SK-N-SH (cell line): ENCODE results near the gene NCAPH2. TPM values are rescaled to one million over a fixed set of nuclear protein-coding genes. Genes with fewer than 3 reads are reported as not detected.

ENCODE experiments used
- CTCF ChIA-PET: fragments of 300-600, 350-600 bp; formaldehyde crosslinking; extraction: SDS; loops from one replicate; lab custom pipeline; 2021; lab: Yijun Ruan, JAX
- POLR2A ChIA-PET: fragments of 350-600 bp; sonication (Branson Sonifier 250); formaldehyde crosslinking; extraction: SDS; loops from one replicate; lab custom pipeline; 2020; ENCODE audit warnings: antibody characterized with exemption, inconsistent platforms; lab: Yijun Ruan, JAX
- DNase-seq: peaks from one replicate; pipeline ENCODE4 v3.0.0; 2012
- H2AFZ ChIP-seq: fragments of 200-600 bp; sonication (generic); 2 replicates; pipeline ENCODE4 v1.8.1; 2016; ENCODE audit warnings: antibody characterized with exemption, mild to moderate bottlenecking, low read depth
- H3F3A ChIP-seq: fragments of 200-600 bp; sonication (generic); replicated peaks from 2 replicates; pipeline ENCODE3; 2016; ENCODE audit warnings: antibody characterized with exemption, mild to moderate bottlenecking; ENCODE audit not compliant: insufficient read depth
- H3K27ac ChIP-seq, 2 experiments: fragments of 200-500 bp in 1 of 2; fragments of 200-600 bp in 1 of 2; sonication (Bioruptor generic) in 1 of 2; sonication (generic), shearing (Covaris generic) in 1 of 2; 2 replicates each; pipeline versions ENCODE4 v1.5.1 to v1.6.1; 2014 to 2016; ENCODE audit warnings: low read depth in 2 of 2, inconsistent platforms in 1 of 2, low read length in 1 of 2, mild to moderate bottlenecking in 1 of 2, mixed read lengths in 1 of 2
- H3K27me3 ChIP-seq: fragments of 200-600 bp; sonication (generic), shearing (Covaris generic); 2 replicates; pipeline ENCODE4 v1.6.1; 2016; ENCODE audit warnings: mixed run types; ENCODE audit not compliant: insufficient read depth
- H3K36me3 ChIP-seq, 2 experiments: fragments of 200-500 bp in 1 of 2; fragments of 200-600 bp in 1 of 2; sonication (Bioruptor generic) in 1 of 2; sonication (generic) in 1 of 2; replicated peaks in 1 of 2; 2 replicates each; pipeline versions ENCODE3 to v1.5.1; 2014 to 2016; ENCODE audit warnings: low read length in 1 of 2, mild to moderate bottlenecking in 1 of 2; ENCODE audit not compliant: insufficient read depth in 2 of 2, control insufficient read depth in 1 of 2
- H3K4me1 ChIP-seq, 2 experiments: fragments of 200-500 bp in 1 of 2; fragments of 200-600 bp in 1 of 2; sonication (Bioruptor generic) in 1 of 2; sonication (generic), shearing (Covaris generic) in 1 of 2; 2 replicates each; pipeline versions ENCODE4 v1.5.1 to v1.6.1; 2014 to 2016; ENCODE audit warnings: low read depth in 1 of 2, low read length in 1 of 2, mixed run types in 1 of 2; ENCODE audit not compliant: insufficient read depth in 2 of 2, control insufficient read depth in 1 of 2
- H3K4me2 ChIP-seq: fragments of 200-600 bp; sonication (generic), shearing (Covaris generic); 2 replicates; pipeline ENCODE4 v1.6.1; 2017; ENCODE audit warnings: mixed run types
- H3K4me3 ChIP-seq, 2 experiments: fragments of 200-500 bp in 1 of 2; fragments of 200-600 bp in 1 of 2; sonication (Bioruptor generic) in 1 of 2; sonication (generic), shearing (Covaris generic) in 1 of 2; 2 replicates each; pipeline versions ENCODE4 v1.5.1 to v1.8.1; 2014 to 2016; ENCODE audit warnings: low read depth in 2 of 2, inconsistent platforms in 1 of 2, low read length in 1 of 2, mild to moderate bottlenecking in 1 of 2, mixed read lengths in 1 of 2, moderate library complexity in 1 of 2
- H3K79me2 ChIP-seq: fragments of 200-600 bp; sonication (generic); 2 replicates; pipeline ENCODE4 v1.8.1; 2017; ENCODE audit warnings: mild to moderate bottlenecking; ENCODE audit not compliant: insufficient read depth
- H3K9ac ChIP-seq: fragments of 200-600 bp; sonication (generic); 2 replicates; pipeline ENCODE4 v1.6.1; 2017; ENCODE audit warnings: mixed run types
- H3K9me2 ChIP-seq: fragments of 200-600 bp; sonication (generic); 2 replicates; pipeline ENCODE4 v1.6.1; 2017; ENCODE audit warnings: mixed run types
- H3K9me3 ChIP-seq: fragments of 200-600 bp; sonication (generic); 2 replicates; pipeline ENCODE4 v1.6.1; 2017; ENCODE audit warnings: mixed run types, mild to moderate bottlenecking, moderate library complexity
- H4K20me1 ChIP-seq: fragments of 200-600 bp; sonication (generic); 2 replicates; pipeline ENCODE4 v1.6.1; 2017; ENCODE audit warnings: mild to moderate bottlenecking, mixed run types; ENCODE audit not compliant: insufficient read depth
- CTCF ChIP-seq: fragments of 200-600 bp; sonication (generic); IDR thresholded peaks from 2 replicates; pipeline ENCODE4 v1.6.1; 2017; ENCODE audit warnings: antibody characterized with exemption, mild to moderate bottlenecking, moderate library complexity
- EZH2phosphoT487 ChIP-seq: fragments of 200-600 bp; sonication (generic); IDR thresholded peaks from 2 replicates; pipeline ENCODE4 v1.6.1; 2017; ENCODE audit warnings: low read depth, mixed run types, mild to moderate bottlenecking, antibody characterized with exemption, moderate library complexity, borderline replicate concordance
- FOXM1 ChIP-seq: IDR thresholded peaks from 2 replicates; pipeline ENCODE4 v1.4.0; 2012; ENCODE audit warnings: low read depth, mild to moderate bottlenecking
- GABPA ChIP-seq: IDR thresholded peaks from 2 replicates; pipeline ENCODE4 v1.4.0; 2012; ENCODE audit warnings: low read depth, mild to moderate bottlenecking
- GATA2 ChIP-seq: sonication (generic); formaldehyde crosslinking; IDR thresholded peaks from 2 replicates; pipeline ENCODE4 v1.5.0; 2020; ENCODE audit warnings: mild to moderate bottlenecking, missing genetic modification reagents
- JUND ChIP-seq: IDR thresholded peaks from 2 replicates; pipeline ENCODE4 v1.4.0; 2012
- NFIC ChIP-seq: IDR thresholded peaks from 2 replicates; pipeline ENCODE4 v1.4.0; 2012; ENCODE audit warnings: borderline replicate concordance
- NRF1 ChIP-seq: IDR thresholded peaks from 2 replicates; pipeline ENCODE4 v1.6.1; 2012; ENCODE audit warnings: low read depth, mild to moderate bottlenecking, low read length
- POLR2AphosphoS5 ChIP-seq: IDR thresholded peaks from 2 replicates; pipeline ENCODE4 v1.6.1; 2012; ENCODE audit warnings: low read depth, low read length
- RCOR1 ChIP-seq: fragments of 150-350 bp; IDR thresholded peaks from 2 replicates; pipeline ENCODE4 v1.6.1; 2017; ENCODE audit warnings: antibody characterized with exemption, low read length
- RXRA ChIP-seq: IDR thresholded peaks from 2 replicates; pipeline ENCODE4 v1.4.0; 2012; ENCODE audit warnings: low read depth, mild to moderate bottlenecking, borderline replicate concordance
- SIN3A ChIP-seq: IDR thresholded peaks from 2 replicates; pipeline ENCODE4 v1.6.1; 2012; ENCODE audit warnings: low read depth, mild to moderate bottlenecking, low read length, moderate library complexity, borderline replicate concordance
- SMC3 ChIP-seq: IDR thresholded peaks from 2 replicates; pipeline ENCODE4 v1.6.1; 2012; ENCODE audit warnings: low read depth, low read length, improper control_type of control experiment
- TAF1 ChIP-seq: IDR thresholded peaks from 2 replicates; pipeline ENCODE4 v1.6.1; 2012; ENCODE audit warnings: low read depth, mild to moderate bottlenecking, low read length, moderate library complexity, borderline replicate concordance
- TEAD4 ChIP-seq: IDR thresholded peaks from 2 replicates; pipeline ENCODE4 v1.4.0; 2012; ENCODE audit warnings: mild to moderate bottlenecking, borderline replicate concordance; ENCODE audit not compliant: insufficient read depth
- YY1 ChIP-seq: IDR thresholded peaks from 2 replicates; pipeline ENCODE4 v1.4.0; 2012; ENCODE audit warnings: low read depth, mild to moderate bottlenecking
- WGBS: methylation state at CpG from one replicate; pipeline ENCODE4 v1.1.6; 2017; ENCODE audit warnings: low lambda C conversion rate; 5-methylcytosine and 5-hydroxymethylcytosine counted together
- polyA plus RNA-seq, 3 experiments: library from polyadenylated mRNA; depleted of rRNA; stranded (reverse); fragments of >200 nt; gene quantifications; 2 replicates each; pipeline ENCODE4 v1.2.3, GENCODE V29; 2012
- TF ChIP-seq, protein P1 (sequence below): IDR thresholded peaks from 2 replicates; pipeline ENCODE4 v1.4.0; 2012; ENCODE audit warnings: low read depth
- TF ChIP-seq, protein P2 (sequence below): fragments of 150-350 bp; IDR thresholded peaks from 2 replicates; pipeline ENCODE4 v1.6.1; 2017; ENCODE audit warnings: antibody characterized with exemption, low read length, low read depth, borderline replicate concordance
- TF ChIP-seq, protein P3 (sequence below): IDR thresholded peaks from 2 replicates; pipeline ENCODE4; 2012
- TF ChIP-seq, protein P4 (sequence below): IDR thresholded peaks from 2 replicates; pipeline ENCODE4 v1.4.0; 2012; ENCODE audit warnings: low read depth, borderline replicate concordance
- TF ChIP-seq, protein P5 (sequence below): IDR thresholded peaks from 2 replicates; pipeline ENCODE4 v1.4.0; 2012; ENCODE audit warnings: low read depth, borderline replicate concordance

Gene NCAPH2
- polyA plus RNA-seq, 1 of the 3 experiments (the other 2 are of a cell fraction), result 22.4 TPM

- TF ChIP-seq SIN3A, result peak; percentile 69; the same call in 1 of the 2 replicates
- TF ChIP-seq NRF1, result peak; percentile 57
- TF ChIP-seq TEAD4, result no peak
- no peak for TF ChIP-seq CTCF
- peak; percentile 95 for TF ChIP-seq TAF1
- TF ChIP-seq, protein P1, sequence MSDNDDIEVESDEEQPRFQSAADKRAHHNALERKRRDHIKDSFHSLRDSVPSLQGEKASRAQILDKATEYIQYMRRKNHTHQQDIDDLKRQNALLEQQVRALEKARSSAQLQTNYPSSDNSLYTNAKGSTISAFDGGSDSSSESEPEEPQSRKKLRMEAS, result peak; percentile 83
- TF ChIP-seq GABPA, result peak; percentile 85
- TF ChIP-seq RXRA, result no peak
- TF ChIP-seq RCOR1, result no peak
- TF ChIP-seq, protein P2, sequence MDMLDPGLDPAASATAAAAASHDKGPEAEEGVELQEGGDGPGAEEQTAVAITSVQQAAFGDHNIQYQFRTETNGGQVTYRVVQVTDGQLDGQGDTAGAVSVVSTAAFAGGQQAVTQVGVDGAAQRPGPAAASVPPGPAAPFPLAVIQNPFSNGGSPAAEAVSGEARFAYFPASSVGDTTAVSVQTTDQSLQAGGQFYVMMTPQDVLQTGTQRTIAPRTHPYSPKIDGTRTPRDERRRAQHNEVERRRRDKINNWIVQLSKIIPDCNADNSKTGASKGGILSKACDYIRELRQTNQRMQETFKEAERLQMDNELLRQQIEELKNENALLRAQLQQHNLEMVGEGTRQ, result no peak
- TF ChIP-seq, all 33 proteins: peak for 16
These were observed at the start of gene NCAPH2 (continued) for GRCh38 chr22:50507991-50508884.

- Histone ChIP-seq H3K36me3 (peaks cover 0 to 72% of the 10 kb centered on the region in 2 experiments), H3K4me1 (no peaks in the 10 kb centered on the region), H3K9ac (no peak overlapping the region), H3K9me3 (no peaks in the 10 kb centered on the region), H3K79me2 (no peaks in the 10 kb centered on the region), H3F3A (no peaks in the 10 kb centered on the region), H2AFZ (no peak overlapping the region), H4K20me1 (no peaks in the 10 kb centered on the region), H3K9me2 (no peaks in the 10 kb centered on the region), H3K27me3 (no peaks in the 10 kb centered on the region), H3K27ac (no peak overlapping the region), H3K4me3 (no peak overlapping the region), H3K4me2 (no peak overlapping the region)
- ChIA-PET CTCF (interaction anchor here (1.0 to 1.2 kb wide), 2 partner anchors 19 to 39 kb away, joined by 3 read pairs; no protein-coding TSS in a partner anchor), POLR2A (no interaction called here)
- DNase-seq, result no peak
- 98% methylated on average over 16 of the region's 22 CpGs for WGBS
- TF ChIP-seq, protein P3, sequence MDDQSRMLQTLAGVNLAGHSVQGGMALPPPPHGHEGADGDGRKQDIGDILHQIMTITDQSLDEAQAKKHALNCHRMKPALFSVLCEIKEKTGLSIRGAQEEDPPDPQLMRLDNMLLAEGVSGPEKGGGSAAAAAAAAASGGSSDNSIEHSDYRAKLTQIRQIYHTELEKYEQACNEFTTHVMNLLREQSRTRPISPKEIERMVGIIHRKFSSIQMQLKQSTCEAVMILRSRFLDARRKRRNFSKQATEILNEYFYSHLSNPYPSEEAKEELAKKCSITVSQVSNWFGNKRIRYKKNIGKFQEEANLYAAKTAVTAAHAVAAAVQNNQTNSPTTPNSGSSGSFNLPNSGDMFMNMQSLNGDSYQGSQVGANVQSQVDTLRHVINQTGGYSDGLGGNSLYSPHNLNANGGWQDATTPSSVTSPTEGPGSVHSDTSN, result no peak
- TF ChIP-seq SIN3A, result no peak
- no peak for TF ChIP-seq EZH2phosphoT487
- TF ChIP-seq TEAD4, result no peak
- no peak for TF ChIP-seq YY1
- no peak for TF ChIP-seq NFIC
- no peak for TF ChIP-seq POLR2AphosphoS5
- TF ChIP-seq GABPA, result no peak
- no peak for TF ChIP-seq JUND
- TF ChIP-seq, protein P4, sequence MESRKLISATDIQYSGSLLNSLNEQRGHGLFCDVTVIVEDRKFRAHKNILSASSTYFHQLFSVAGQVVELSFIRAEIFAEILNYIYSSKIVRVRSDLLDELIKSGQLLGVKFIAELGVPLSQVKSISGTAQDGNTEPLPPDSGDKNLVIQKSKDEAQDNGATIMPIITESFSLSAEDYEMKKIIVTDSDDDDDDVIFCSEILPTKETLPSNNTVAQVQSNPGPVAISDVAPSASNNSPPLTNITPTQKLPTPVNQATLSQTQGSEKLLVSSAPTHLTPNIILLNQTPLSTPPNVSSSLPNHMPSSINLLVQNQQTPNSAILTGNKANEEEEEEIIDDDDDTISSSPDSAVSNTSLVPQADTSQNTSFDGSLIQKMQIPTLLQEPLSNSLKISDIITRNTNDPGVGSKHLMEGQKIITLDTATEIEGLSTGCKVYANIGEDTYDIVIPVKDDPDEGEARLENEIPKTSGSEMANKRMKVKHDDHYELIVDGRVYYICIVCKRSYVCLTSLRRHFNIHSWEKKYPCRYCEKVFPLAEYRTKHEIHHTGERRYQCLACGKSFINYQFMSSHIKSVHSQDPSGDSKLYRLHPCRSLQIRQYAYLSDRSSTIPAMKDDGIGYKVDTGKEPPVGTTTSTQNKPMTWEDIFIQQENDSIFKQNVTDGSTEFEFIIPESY, result no peak
- TF ChIP-seq, protein P5, sequence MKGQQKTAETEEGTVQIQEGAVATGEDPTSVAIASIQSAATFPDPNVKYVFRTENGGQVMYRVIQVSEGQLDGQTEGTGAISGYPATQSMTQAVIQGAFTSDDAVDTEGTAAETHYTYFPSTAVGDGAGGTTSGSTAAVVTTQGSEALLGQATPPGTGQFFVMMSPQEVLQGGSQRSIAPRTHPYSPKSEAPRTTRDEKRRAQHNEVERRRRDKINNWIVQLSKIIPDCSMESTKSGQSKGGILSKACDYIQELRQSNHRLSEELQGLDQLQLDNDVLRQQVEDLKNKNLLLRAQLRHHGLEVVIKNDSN, result no peak
- TF ChIP-seq CTCF, result no peak
- no peak for TF ChIP-seq GATA2 (CRISPR knock-in tag)
- TF ChIP-seq SMC3, result no peak
- no peak for TF ChIP-seq FOXM1
These were observed 49.0 kb upstream of the NCAPH2 start for GRCh38 chr22:50459016-50459415.
